ENCODE data around the gene NEK11. TPM values are rescaled to one million over a fixed set of nuclear protein-coding genes. Genes with fewer than 3 reads are reported as not detected.
A peak's percentile ranks its signal among the peaks of the same experiment; 100 is the strongest.

Gene NEK11
- total and polyA plus RNA-seq, 11 donors = 0.38 to 4.3 (median 2.1) TPM

- H3K27me3 ChIP-seq = no peaks in the 10 kb centered on the region
Measured at GRCh38 chr3:131299836-131300235, 273.2 kb downstream of the NEK11 start.

DNA sequence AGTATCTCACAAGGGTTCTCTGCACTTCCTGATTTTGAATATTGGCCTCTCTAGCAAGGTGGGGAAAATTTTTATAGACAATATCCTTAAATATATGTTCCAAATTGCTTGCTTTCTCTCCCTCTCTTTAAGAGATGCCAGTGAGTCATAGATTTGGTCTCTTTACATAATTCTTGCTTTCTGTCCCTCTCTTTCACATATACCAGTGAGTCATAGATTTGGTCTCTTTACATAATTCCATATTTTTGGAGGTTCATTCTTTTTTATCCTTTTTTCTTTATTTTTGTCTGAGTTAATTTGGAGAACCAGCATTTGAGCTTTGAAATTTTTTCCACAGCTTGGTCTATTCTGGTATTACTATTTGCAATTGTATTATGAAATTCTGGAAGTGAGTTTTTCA lies 277.2 kb downstream of the NEK11 start:
- intact Hi-C loops (cut with DNase I) = no loop called here
- TF ChIP-seq POLR2A (IDR thresholded peaks at IDR 0.05) (no peak), CTCF (IDR thresholded peaks at IDR 0.05) (no peak)
- H3K4me3 ChIP-seq = no peak overlapping the region
- H3K27me3 ChIP-seq = no peaks in the 10 kb centered on the region
- no peak overlapping the region for H3K27ac ChIP-seq
- DNase-seq (no peak), ATAC-seq (no peak)
- H3K36me3 ChIP-seq = no peaks in the 10 kb centered on the region
- H3K9me3 ChIP-seq = peaks cover 0 to 9% (median 0%) of the 10 kb centered on the region in 12 donors
- no peaks in the 10 kb centered on the region for H3K4me1 ChIP-seq

More at GRCh38 chr3:131299836-131300235, 273.2 kb downstream of the NEK11 start:
- H3K9me3 ChIP-seq = peaks cover 0 to 9% (median 0%) of the 10 kb centered on the region in 12 donors
- H3K27ac ChIP-seq = no peak overlapping the region
- no peak for DNase-seq
- TF ChIP-seq POLR2A (IDR thresholded peaks at IDR 0.05) (no peak), CTCF (IDR thresholded peaks at IDR 0.05) (no peak)
- WGBS, 4 donors = 95 to 98% (median 96%) methylated on average over 1 of the region's 1 CpG
- intact Hi-C loops (cut with DNase I) = no loop called here
- no peak overlapping the region for H3K4me3 ChIP-seq
- no peaks in the 10 kb centered on the region for H3K4me1 ChIP-seq
- no peak for ATAC-seq
- no peaks in the 10 kb centered on the region for H3K36me3 ChIP-seq

GRCh38 chr3:131304890-131305289 lies 278.2 kb downstream of the NEK11 start:
- DNase-seq = peak in 1 of 5 donors; percentile 26
- WGBS, 4 donors = 79 to 95% (median 90%) methylated on average over 5 of the region's 5 CpGs
- Histone ChIP-seq H3K9me3 (peaks cover 0 to 7% (median 0%) of the 10 kb centered on the region in 12 donors), H3K4me1 (no peaks in the 10 kb centered on the region), H3K27ac (no peak overlapping the region), H3K36me3 (no peaks in the 10 kb centered on the region), H3K4me3 (no peak overlapping the region), H3K27me3 (no peaks in the 10 kb centered on the region)
- ATAC-seq = no peak
- intact Hi-C loops (cut with DNase I) = no loop called here
- TF ChIP-seq POLR2A (IDR thresholded peaks at IDR 0.05) = no peak
- TF ChIP-seq CTCF (IDR thresholded peaks at IDR 0.05) = no peak

- intact Hi-C loops (cut with DNase I) = no loop called here
- Histone ChIP-seq H3K27ac (no peak overlapping the region), H3K4me3 (no peak overlapping the region), H3K4me1 (no peaks in the 10 kb centered on the region), H3K9me3 (no peaks in the 10 kb centered on the region), H3K27me3 (no peaks in the 10 kb centered on the region), H3K36me3 (no peaks in the 10 kb centered on the region)
- no peak for TF ChIP-seq CTCF (IDR thresholded peaks at IDR 0.05)
- TF ChIP-seq POLR2A (IDR thresholded peaks at IDR 0.05) = no peak
- no peak for DNase-seq
- ATAC-seq = no peak
Measured at GRCh38 chr3:131306242-131306641, 279.6 kb downstream of the NEK11 start.
